GM12801 (cell line): Measurements from ENCODE around the gene DNMT3A.

Experiments
- CTCF ChIP-seq: IDR thresholded peaks from one replicate; pipeline ENCODE4 v1.5.1; 2011; ENCODE audit warnings: control low read depth; ENCODE audit not compliant: insufficient read length; ENCODE audit errors: extremely low read depth

DNMT3A gene

DNA sequence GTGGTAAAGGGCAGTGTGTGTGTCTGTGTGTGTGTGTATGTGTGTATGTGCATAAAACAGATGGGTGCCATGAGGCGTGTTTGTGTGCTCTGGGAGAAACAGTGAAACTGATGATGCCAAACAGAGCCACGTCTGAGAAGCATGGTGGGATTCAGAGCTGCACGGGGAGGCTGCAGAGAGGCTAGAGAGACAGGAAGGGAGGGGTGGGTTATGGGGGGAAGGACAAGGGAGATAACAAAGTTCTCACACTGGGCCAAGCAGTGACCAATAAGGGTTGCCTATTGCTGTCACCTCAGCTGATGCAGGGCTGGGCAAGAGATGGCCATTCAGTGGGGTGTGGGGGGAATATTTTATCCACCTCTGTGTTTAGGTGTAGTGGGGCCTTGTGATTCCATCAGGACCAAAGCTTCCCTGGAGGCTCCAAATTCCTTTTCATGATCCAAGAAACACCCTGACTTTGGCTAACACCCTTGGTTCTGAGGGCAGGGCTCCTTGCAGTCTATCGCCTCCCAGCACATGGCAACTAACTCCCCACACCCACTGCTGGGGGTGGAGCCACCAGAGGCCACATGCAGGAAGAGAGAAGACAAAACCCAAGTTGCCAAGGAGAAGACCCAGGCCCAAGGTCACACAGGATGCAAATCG is 119.1 kb downstream of the DNMT3A start:
- TF ChIP-seq CTCF: no peak

DNA sequence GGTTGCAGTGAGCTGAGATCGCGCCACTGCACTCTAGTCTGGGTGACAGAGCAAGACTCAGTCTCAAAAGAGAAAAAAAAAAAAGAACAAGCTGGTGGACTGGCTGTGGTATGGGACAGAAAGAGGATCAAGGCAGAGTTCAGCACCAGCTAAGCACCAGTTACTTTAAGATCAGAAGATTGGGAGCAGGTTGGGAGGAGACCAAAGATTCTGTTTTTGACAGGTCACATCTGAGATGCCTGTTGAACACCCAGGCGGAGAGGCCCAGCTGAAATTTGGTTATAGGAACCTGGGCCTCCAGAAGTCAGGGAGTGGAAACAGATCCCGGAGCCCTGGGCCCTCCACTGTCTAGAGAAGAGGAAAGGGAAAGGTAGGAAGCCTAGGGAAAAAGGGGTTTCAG is 120.1 kb downstream of the DNMT3A start:
- no peak for TF ChIP-seq CTCF

DNA sequence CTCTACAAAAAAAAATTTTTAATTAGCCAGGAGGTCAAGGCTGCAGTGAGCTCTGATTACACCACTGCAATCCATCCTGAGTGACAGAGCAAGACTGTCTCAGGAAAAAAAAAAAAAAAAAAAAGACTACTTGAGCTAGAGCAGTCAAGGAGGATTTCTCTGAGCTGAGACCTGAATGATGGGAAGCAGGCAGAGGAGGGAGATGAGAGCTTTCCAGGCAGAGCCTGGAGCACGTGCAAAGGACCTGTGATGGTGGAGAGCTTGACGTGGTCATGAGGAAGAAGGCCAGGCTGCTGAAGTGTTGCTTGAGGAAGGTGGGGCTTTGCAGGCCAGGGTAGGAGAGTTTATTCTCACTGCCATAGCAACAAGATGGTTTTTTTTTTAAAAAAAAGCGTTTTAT is 121.4 kb downstream of the DNMT3A start:
- no peak for TF ChIP-seq CTCF

GRCh38 chr2:25219621-25220020 is 122.1 kb downstream of the DNMT3A start:
- TF ChIP-seq CTCF: no peak

DNA sequence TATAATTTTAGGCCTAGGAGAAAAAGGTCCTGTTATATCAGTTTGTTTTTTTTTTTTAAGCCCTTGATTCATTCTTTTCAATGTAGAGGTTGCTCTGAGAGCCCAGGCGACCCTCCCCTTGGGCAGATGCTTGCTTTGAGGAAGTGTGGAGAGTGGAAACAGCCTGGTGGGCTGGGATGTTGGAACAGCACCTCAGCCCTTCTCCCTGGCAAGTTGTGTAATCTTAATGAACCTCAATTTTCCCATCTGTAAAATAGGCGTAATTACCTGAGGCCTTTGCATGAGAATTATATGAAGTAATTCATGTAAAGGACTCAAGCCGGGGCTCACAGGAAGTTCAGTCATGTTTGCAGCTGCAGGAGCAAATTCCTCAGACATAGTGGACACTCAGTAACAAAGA is 123.6 kb downstream of the DNMT3A start:
- no peak for TF ChIP-seq CTCF

DNA sequence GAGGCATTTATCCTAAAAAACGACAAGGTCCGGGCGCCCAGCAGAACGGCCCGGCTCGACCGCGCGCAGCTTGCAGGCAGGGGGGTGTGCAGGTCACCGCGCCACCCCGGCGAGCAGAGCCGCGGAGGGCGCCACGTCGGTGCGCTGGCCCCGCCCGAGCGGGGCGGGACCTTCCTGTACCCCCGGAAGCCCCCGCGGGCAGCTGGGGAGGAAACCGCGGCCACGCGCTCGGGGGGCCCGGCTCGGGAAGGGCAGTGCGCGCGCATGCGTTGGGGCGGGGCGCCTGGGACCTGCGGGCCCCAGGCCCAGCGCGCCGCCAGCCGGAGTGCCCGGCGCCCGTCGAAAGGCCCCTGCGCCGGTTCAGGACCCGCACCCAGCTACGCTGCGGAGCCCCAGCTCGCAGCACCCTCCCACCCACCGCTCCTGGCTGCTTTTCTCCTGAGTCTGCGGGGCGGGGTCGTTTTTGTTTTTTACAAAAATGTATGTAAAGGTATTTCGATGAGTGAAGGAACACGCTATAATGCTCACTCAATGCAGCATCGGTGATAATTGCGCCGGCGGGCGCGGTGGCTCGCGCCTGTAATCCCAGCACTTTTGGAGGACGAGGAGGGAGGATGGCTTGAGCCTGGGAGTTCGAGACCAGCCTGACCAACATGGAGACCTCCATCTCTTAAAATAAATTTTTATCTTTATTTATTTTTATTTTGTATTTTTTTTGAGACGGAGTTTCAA is 125.6 kb downstream of the DNMT3A start:
- TF ChIP-seq CTCF: no peak

DNA sequence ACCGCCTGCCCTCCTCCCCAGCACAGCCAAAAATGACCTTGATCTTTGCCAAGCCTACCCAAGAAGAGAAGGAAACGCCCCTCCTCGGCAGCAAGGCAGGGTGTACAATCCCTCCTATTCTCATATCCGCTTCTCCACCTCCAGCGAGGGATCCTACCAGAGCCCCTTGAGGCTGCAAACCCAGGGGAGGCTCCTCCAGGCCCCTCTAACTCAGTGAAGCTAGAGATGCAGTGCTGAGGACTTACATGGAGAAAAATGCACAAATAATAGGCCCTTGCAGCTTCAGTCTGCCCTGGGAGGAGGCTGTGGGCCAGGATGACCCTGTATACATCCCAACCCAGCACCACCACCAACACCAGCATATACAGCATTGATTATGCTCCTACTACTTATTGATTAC is 126.5 kb downstream of the DNMT3A start:
- no peak for TF ChIP-seq CTCF
